Iris pigment epithelial cell (primary cell): ENCODE data around the gene GLP2R.
"Not testable (repeated sequence)": the region's sequence is repeated elsewhere in the genome, so short reads cannot be mapped to it uniquely, and the experiment has no call there.

Experiments
- DNase-seq: peaks from one replicate; pipeline ENCODE4 v3.0.0-alpha.2; 2011; ENCODE audit warnings: low read depth

Gene GLP2R, protein sequence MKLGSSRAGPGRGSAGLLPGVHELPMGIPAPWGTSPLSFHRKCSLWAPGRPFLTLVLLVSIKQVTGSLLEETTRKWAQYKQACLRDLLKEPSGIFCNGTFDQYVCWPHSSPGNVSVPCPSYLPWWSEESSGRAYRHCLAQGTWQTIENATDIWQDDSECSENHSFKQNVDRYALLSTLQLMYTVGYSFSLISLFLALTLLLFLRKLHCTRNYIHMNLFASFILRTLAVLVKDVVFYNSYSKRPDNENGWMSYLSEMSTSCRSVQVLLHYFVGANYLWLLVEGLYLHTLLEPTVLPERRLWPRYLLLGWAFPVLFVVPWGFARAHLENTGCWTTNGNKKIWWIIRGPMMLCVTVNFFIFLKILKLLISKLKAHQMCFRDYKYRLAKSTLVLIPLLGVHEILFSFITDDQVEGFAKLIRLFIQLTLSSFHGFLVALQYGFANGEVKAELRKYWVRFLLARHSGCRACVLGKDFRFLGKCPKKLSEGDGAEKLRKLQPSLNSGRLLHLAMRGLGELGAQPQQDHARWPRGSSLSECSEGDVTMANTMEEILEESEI

DNA sequence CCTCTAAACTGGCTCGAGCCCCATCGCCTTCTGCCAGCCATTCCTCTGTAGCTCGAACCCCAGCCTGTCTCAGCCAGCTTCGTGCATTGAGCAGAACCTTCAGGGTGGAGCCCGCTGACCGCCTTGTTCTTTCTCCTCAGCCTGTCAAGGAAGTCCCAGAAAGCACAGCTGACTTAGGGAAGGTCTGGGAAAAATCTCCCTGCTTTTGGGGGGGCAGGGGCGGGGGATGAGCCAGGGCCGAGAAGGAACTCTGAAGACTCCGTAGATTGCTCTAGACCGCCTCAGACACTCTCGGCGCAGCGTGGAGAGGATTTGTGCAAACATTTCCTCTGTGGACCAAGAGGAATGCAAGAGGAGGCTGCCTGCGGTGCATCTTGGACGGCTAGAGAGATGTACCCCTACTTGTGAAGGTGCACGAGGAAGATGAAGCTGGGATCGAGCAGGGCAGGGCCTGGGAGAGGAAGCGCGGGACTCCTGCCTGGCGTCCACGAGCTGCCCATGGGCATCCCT lies at the start of gene GLP2R:
Gene GLP2R (plus strand): TSS at position 284 of the 510 bp plus-strand sequence. CDS start 140 bp downstream, at position 424.
- DNase-seq = no peak

DNA sequence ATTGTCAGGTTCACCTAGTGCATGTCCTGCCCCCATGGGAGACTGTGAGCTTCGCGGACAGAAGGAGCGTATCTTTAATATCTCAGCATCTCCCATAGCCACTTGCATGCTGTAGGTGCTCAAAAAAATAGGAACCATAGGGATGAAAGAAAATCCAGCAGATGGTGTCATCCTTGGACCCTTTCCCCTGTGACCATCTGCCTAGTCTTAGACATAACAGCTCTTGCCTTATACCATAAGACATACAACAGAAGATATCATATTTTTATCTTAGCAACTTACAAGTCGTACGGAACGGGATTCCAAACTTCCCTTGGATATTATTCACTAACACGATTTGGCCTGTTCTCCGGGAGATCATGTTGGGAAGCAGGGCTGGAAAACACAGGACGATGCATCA lies 48.8 kb upstream of the GLP2R start:
- no peak for DNase-seq

DNA sequence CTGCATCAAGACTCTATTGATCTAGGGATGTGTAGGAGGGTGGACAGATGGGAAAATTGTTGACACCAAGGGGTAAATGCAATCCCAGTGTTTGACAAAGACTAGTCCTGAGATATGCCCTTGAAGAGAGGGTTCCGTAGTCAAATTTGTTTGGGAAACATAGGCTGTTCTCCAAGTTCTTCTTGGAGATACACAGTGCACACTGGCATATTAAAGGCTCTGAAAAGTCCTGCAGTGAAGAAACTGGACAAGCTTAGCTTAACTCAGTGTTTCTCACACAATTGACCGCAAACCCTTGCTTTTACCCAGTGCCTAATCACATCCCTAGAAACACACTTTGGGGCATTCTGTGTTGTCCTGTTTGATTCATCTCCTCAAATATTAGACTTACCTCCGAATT lies 45.2 kb upstream of the GLP2R start:
- no peak for DNase-seq

DNA sequence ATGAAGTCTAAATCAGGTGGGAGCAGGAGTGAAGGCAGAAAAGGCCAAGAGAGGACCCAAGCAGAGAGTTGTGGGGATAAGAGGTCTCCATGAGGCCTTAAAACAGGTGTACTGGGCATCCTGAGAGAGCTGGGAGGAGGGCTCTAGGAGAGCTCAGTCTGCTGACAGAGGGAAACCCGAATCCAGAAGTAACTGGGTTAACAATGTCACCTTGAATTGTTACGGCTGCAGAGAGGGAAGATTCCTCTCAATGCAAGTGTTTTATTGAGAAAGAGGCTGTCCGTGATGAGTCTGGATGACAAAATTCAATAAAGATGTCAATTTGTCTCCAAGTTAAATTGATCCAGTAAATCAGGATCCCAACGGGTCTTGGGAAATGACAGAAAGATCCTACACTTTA lies 42.7 kb upstream of the GLP2R start:
- no peak for DNase-seq

DNA sequence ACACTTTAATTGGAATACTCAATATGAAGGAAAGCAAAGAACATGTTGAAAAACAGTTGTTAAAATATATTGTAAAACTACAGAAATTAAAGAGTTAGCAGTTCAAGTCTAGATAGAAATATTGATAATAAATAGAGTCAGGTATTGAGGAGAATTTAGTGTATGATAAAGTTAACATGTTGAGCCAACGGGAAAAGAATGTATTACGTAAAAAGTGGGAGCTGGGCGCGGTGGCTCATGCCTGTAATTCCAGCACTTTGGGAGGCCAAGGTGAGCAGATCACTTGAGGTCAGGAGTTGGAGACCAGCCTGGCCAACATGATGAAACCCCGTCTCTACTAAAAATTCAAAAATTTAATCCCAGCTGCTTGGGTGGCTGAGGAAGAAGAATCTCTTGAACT lies 42.3 kb upstream of the GLP2R start:
- DNase-seq = not testable (repeated sequence)

DNA sequence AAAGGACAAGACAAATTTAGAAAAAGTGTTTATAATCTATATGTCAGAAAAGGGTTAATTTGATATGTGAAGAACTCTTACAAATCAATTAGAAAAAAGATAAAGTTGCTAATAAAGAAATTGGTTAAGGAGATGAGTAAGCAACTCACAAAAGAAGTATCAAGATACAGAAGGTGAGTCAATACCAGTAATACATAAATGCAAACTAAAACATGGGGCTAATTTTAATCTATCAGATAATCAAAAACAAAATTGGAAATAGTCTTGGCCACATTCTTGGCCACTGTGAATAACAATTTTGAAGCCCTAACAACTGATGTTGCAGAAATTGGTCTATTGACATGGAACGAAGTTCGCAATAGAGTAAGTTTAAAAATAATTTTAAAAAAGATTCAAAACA lies 41.2 kb upstream of the GLP2R start:
- no peak for DNase-seq

DNA sequence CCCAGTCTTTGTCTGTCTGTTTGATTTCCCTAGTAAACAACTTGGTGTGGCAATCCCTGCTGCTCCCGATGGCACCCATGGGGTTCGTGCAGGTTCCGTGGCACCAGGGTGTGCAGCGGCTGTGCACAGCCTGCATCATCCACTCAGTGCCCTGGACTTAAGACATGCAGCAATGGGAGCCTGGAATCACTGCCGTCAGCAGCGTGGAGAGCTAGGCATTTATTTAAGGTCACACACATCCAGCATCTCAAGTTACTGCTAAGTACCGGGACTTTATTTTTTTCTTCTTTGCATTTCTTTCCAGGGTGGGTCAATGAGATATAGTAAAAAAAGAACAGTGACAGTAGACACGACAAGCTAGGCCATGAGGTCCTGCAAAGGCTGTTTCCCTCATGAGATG lies 37.1 kb upstream of the GLP2R start:
- no peak for DNase-seq

DNA sequence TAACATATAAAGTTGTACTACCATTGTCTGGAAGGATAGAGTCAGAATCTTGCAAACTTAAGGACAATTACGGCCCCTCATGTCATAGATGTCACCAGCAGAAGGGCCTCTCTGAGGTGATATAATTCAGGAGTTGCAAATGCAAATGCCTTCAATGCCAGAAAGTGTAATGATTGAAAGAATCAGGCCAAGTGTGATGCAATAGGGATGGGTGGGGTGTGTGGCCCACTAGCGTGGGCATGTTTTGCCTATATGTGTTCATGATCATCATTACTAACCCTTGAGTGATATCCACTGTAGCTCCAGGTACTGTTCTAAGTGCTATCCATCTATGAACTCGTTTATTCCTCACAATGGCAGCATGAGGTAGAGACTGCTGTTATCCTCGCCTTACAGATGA lies 35.4 kb upstream of the GLP2R start:
- no peak for DNase-seq

DNA sequence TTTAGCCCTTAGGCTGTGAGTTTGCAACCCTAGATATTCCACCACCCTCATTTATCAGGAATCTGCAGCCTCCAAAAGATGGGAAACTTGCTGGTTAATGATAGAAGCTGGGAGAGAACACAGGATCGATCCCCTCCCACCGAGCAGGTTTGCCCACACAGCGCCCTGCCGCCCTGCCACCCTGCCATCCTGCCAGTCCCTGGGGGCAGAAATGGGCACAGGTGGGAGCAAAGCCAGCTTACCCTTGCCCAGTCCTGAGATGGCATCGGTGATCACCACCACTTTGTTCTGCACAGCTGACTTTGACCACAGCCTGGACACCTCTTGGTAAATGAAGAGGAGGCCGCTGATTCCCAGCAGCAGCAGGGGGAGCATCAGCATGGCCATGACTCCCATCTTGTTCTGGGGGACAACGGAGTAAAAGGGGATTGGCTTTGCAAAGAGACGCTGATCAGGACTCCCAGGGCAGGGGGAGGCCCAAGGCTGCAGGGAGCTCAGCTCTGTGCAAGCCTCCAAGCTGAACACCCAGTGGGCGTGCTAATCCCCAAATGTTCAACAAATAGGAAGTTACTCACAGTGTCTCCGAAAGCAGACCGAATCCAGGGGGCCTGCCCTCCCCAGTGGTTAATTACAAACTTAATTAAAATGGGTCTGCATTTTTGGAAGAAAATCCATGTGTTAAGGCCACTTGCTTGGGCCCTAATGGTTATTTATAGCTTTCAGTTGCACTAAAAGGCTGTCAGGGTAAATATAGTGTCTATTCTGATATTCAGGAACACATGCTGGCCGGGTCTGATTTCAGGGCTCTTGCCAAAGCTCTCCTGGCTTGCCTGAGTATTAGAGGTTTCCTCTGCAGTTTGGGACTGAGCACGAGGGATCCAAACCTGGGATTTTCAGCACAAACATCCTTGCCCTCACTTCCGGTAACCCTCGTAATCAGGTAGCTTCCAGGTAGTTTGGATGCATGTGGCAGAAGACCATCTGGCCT lies 34.5 kb upstream of the GLP2R start, which contains the start of gene DHRS7C:
Gene DHRS7C (minus strand): TSS at position 704 of the 988 bp plus-strand sequence. CDS start 308 bp downstream, at position 396.
- DNase-seq = no peak

DNA sequence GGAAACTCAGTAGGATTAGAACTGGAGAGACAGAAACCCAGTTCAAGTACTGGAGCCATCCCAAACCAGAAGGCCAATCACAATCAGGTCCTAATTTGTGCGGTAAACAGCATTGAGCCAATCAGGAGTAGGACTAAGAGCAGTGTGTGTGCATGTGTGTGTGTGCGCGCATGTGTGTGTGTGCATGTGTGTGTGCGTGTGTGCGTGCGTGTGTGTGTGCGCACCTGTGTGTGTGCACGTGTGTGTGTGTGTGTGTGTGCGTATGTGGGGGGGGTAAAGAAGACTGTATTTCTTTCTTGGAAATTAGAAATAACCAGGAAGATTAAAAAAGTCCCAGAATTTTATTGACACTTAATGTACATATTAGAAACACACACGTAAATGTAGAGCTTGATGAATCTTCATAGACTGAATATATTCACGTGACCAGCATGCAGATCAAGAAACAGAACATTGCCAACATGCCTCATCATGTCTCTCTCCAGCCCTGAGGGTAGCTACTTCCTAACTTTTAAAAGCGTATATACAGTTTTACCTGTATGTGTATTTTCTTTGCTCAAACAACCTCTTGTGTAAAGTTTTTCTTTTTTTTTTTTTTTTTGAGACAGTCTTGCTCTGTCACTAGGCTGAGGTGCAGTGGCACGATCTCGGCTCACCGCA lies 33.4 kb upstream of the GLP2R start:
- no peak for DNase-seq

DNA sequence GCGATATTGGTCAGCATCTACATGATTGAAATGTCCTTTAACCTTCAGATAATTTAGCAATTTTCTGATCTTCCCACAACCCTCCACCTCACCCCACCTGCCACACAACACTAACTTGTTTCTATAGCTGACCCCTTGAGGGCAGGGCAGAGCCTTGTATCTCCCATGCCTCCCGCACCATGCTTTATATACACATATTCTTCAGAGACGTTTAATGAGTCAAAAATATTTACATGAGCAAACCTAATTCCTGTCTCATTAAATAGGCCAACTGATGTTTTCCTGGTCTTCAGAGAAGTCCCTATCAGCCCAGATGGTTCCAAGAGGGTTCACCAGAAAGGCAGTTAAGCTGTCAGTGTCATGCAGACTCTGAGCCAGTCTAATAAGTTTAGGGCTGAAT lies 27.7 kb upstream of the GLP2R start:
- no peak for DNase-seq

DNA sequence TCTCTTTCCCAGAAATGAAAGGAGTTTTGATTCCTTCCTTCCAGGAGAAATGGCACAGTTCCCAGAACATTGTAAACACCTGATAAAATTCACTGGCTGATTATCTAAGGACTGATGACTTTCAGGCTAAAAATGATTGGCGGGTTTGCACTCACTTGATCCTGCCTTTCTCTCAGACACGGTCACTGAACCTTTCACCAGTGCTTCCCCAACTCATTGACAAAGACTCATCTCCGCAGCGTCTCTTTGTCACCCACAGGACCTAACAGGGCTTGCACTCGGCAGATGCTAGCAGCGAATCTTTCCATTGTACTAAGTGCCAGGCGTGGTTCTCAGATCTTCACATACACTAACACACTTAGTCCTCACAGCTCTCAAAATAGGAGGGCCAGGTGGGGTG lies 27.0 kb upstream of the GLP2R start:
- DNase-seq = no peak

DNA sequence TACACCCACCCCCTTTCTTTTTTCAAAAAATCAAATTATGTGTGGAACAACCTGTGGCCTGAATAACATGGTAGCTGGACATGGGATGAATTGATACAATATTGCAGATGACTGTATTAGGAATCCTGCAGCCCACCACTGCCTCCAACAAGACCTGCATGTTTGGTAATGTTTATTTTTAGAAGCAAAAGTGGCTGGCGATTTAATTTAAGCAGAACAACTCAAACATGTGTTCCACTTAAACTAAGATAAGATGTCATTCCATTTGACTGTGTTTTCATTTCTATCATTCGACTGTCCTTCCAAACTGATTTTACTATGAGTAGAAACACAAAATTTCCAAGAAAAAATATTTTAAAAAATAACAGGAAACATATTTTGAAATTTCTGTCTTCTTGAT lies 24.2 kb upstream of the GLP2R start:
- DNase-seq = no peak

DNA sequence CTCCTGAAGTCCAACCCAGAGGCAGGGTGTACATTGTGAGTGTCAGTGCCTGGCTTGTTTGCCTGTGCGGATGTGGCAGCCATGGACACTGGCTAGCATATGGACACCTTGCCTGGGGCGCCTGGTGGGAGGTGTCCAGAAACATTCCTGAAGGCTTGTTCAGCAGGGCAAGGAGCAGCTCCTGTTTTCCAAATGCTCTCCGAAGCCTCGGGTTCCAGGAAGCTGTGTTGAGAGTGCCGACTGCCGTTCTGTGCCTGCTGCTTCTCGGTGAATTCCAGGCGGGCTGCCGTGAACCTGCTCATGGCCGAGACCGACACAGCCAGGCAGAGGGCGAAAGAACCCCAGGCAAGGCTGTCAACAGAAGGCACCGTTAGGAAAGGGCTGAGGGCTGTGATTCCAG lies 23.4 kb upstream of the GLP2R start:
- DNase-seq = no peak

DNA sequence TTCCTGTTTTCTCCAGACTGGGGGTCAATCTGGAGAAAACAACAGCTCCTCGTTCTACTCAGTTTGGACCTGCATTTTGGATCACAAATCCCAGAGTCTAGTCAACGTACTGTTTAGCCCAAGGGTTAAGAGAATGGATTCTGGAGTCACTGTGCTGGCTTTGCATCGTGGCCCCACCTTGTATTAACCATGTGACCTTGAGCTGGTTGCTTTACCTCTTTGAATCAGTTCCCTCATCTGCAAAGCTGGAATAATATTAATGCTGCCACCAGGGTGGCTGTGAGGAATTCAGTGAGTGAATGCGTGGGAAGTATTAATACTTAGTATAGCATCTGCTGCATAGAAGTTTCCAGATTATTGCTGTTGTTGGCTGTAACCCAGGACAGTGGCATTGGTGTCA lies 23.0 kb upstream of the GLP2R start:
- no peak for DNase-seq

DNA sequence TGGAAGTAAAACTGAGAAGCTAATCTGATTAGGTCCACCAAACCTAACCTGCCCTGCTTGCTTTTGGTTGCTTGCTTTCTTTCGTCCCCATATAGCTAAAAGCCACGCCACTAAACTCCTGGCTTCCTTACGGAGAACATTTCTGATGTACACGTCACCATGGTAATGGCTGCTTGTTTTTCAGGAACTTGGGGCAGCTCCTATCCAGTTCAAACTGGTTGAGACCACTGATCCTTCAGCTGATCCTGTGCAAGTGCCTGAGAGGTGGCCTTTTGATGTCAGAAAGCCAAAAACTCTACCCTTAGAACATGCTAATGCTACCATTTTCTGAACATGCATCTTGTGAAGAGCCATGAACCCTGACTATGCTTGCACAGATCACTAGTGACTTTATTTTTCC lies 20.0 kb upstream of the GLP2R start:
- no peak for DNase-seq

DNA sequence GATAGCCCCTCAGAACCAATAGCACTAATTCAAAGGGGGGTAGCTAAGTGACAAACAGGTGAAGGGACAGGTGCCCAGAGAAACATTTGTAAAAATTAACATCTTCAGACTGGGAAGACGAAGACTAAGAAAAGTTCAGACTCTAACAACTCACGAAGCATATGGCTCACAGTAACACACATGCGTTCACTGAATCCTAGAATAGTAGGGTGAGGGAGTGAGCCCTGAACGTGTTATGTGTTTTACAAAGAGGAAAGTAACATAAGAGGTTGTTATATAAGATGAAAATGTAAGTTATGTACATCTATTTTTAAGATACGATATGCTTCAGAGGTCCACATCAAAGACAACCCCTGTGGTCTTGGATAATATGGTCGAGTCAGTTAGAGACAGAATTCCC lies 19.0 kb upstream of the GLP2R start:
- no peak for DNase-seq

DNA sequence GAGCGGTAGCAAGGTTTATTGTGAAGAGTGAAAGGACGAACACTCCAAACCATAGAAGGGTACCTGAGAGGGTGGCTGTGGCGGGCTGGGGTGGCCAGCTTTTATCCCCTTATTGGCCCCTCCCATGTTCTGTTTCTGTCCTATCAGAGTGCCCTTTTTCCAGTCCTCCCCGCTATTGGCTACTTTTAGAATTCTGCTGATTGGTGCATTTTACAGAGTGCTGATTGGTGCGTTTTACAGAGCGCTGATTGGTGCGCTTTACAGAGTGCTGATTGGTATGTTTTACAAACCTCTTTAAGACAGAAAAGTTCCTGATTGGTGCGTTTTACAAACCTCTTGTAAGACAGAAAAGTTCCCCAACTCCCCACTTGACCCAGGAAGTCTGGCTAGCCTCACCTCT lies 16.3 kb upstream of the GLP2R start:
- DNase-seq = no peak

DNA sequence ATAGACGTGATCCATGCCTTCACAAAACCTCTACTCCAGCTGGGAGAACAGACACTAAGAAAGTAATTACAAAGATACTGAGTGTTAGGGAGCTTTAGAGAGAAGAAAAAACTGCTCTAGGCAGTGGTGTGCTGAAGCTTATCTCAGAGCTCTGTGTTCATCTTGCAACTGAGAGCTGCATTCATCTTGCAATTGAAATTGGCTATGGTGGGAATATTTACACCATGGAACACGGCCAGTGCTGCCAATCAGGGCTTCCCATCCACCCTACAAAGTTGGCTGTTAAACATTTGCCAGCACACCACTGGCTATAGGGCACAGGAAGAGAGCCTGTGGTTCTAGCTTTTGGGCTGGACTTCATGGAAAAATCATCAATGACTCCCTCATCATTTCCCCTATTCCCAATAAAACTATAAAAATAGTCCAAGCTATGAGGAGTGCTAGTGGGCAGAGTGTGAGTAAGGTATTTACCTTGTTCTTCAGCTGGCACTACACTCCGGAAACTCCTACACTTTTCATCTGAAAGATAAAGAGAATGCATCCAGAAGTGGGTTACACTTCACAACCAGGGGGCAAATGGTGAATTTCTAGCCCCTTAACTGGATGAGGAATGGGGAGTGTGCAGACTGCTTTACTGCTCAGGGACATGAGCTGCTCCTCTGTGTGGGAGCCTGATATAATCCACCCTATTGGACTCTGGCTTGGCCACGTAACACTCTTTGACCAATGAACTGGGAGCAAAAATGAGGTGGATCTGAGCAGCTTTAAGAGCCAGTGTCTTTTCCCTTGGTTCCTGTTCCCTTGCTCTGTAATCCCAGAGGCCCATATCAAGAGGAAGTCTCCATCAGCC lies 15.4 kb upstream of the GLP2R start:
- DNase-seq = no peak

DNA sequence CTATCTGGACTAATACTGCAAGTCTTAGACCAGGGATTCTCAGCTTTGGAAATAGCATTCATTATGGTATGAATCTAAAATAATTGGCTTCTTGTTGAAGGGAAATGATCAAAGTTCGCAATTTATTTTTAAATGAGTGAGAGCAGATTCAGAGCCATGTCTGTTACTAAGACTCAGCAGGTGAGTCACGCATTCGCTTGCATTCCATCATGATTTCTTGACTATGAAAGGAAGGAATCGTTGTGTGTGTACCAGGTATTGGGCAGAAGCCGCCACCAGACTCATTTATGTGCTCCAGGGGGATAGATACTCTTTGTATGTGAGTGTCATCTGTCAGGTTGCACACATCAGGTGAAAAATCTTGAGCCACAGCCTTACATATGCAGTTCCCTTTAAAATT lies 14.6 kb upstream of the GLP2R start:
- DNase-seq = no peak

DNA sequence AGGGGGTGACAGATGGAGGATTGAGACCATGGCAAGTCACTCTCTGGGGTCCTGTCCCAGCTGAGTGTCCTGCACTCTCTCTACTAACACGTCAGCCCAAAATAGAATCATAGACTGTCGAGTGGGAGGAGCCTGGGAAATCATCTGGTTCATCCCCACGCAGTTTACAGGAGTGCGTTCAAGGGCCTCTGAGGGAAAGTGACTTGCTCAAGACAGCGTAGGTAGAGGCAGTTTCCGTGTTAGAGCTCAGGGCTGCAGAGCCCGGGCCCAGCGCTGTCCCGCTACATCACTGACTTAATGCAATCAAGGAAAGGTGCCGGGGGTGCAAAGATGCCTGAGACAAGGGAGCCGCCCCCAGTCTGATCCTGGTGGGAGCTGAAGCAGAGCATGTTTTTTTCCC lies 14.2 kb upstream of the GLP2R start:
- no peak for DNase-seq
